ENCODE data around the gene C10orf62.
"Not testable (repeated sequence)": the region's sequence is repeated elsewhere in the genome, so short reads cannot be mapped to it uniquely, and the experiment has no call there.

Gene C10orf62

GRCh38 chr10:97561386-97562077 is 28.0 kb upstream of the C10orf62 start:
- H3K9me3 ChIP-seq (replicated peaks in 1 of 2; ENCODE audit: control insufficient read depth in 2 of 2, insufficient read depth in 1 of 2, low read depth in 1 of 2, low read length in 2 of 2); H3K14ac ChIP-seq (ENCODE audit: low read length); H4K8ac ChIP-seq (ENCODE audit: low read depth, low read length); H3K23ac ChIP-seq (ENCODE audit: low read depth, low read length, poor library complexity); H2BK12ac ChIP-seq (ENCODE audit: low read length); DNase-seq (ENCODE audit: low spot score); H3K79me1 ChIP-seq (ENCODE audit: low read depth, low read length); H3K18ac ChIP-seq (ENCODE audit: low read length); H3K4ac ChIP-seq (ENCODE audit: low read length); H3K27me3 ChIP-seq (ENCODE audit: control insufficient read depth in 3 of 3, insufficient read depth in 3 of 3, low read depth in 1 of 3, low read length in 3 of 3); H3K36me3 ChIP-seq (replicated peaks in 1 of 2; ENCODE audit: control insufficient read depth in 2 of 2, insufficient read depth in 2 of 2, low read length in 2 of 2); H2BK5ac ChIP-seq (ENCODE audit: low read length); H2AK5ac ChIP-seq (ENCODE audit: low read depth, low read length); H2AFZ ChIP-seq (ENCODE audit: low read length); H2BK120ac ChIP-seq (ENCODE audit: low read depth, low read length); H3K4me3 ChIP-seq (ENCODE audit: low read length in 2 of 2); H3K4me2 ChIP-seq (ENCODE audit: insufficient read depth, low read length, poor library complexity, severe bottlenecking); H4K91ac ChIP-seq (ENCODE audit: low read depth, low read length, poor library complexity); H2BK15ac ChIP-seq (ENCODE audit: low read length); H3K9ac ChIP-seq (ENCODE audit: low read depth, low read length, poor library complexity); H3K27ac ChIP-seq (replicated peaks; ENCODE audit: low read length); H3K4me1 ChIP-seq (ENCODE audit: control insufficient read depth in 2 of 2, insufficient read depth in 1 of 2, low read depth in 1 of 2, low read length in 2 of 2): not testable (repeated sequence)
- no CpG with 5 or more reads among the region's 12 CpGs for WGBS, 2 donors (ENCODE audit: extremely low coverage in 2 of 2, insufficient read length in 2 of 2, insufficient replicate concordance in 1 of 2)

- not testable (repeated sequence) for H3K4me3 ChIP-seq (ENCODE audit: low read length in 2 of 2); H3K27ac ChIP-seq (replicated peaks; ENCODE audit: low read length); DNase-seq (ENCODE audit: low spot score); H2BK5ac ChIP-seq (ENCODE audit: low read length); H4K8ac ChIP-seq (ENCODE audit: low read depth, low read length); H2AFZ ChIP-seq (ENCODE audit: low read length); H3K23ac ChIP-seq (ENCODE audit: low read depth, low read length, poor library complexity); H3K27me3 ChIP-seq (ENCODE audit: control insufficient read depth in 3 of 3, insufficient read depth in 3 of 3, low read depth in 1 of 3, low read length in 3 of 3); H3K36me3 ChIP-seq (replicated peaks in 1 of 2; ENCODE audit: control insufficient read depth in 2 of 2, insufficient read depth in 2 of 2, low read length in 2 of 2); H2BK12ac ChIP-seq (ENCODE audit: low read length); H2AK5ac ChIP-seq (ENCODE audit: low read depth, low read length); H3K4me2 ChIP-seq (ENCODE audit: insufficient read depth, low read length, poor library complexity, severe bottlenecking); H3K4me1 ChIP-seq (ENCODE audit: control insufficient read depth in 2 of 2, insufficient read depth in 1 of 2, low read depth in 1 of 2, low read length in 2 of 2); H3K14ac ChIP-seq (ENCODE audit: low read length); H3K9me3 ChIP-seq (replicated peaks in 1 of 2; ENCODE audit: control insufficient read depth in 2 of 2, insufficient read depth in 1 of 2, low read depth in 1 of 2, low read length in 2 of 2); H3K9ac ChIP-seq (ENCODE audit: low read depth, low read length, poor library complexity); H3K18ac ChIP-seq (ENCODE audit: low read length); H4K91ac ChIP-seq (ENCODE audit: low read depth, low read length, poor library complexity); H2BK120ac ChIP-seq (ENCODE audit: low read depth, low read length); H3K4ac ChIP-seq (ENCODE audit: low read length); H2BK15ac ChIP-seq (ENCODE audit: low read length); H3K79me1 ChIP-seq (ENCODE audit: low read depth, low read length)
- no CpG with 5 or more reads among the region's 5 CpGs for WGBS, 2 donors (ENCODE audit: extremely low coverage in 2 of 2, insufficient read length in 2 of 2, insufficient replicate concordance in 1 of 2)
Measured at GRCh38 chr10:97562329-97562728, 27.2 kb upstream of the C10orf62 start.

- Histone ChIP-seq H2BK5ac (ENCODE audit: low read length) (no peak overlapping the region), H3K9ac (ENCODE audit: low read depth, low read length, poor library complexity) (no peak overlapping the region), H3K23ac (ENCODE audit: low read depth, low read length, poor library complexity) (no peak overlapping the region), H4K91ac (ENCODE audit: low read depth, low read length, poor library complexity) (no peak overlapping the region), H2BK120ac (ENCODE audit: low read depth, low read length) (no peak overlapping the region), H3K9me3 (replicated peaks in 1 of 2; ENCODE audit: control insufficient read depth in 2 of 2, insufficient read depth in 1 of 2, low read depth in 1 of 2, low read length in 2 of 2) (peaks cover 0 to 4% of the 10 kb centered on the region in 2 donors), H4K8ac (ENCODE audit: low read depth, low read length) (no peak overlapping the region), H3K18ac (ENCODE audit: low read length) (no peak overlapping the region), H2BK12ac (ENCODE audit: low read length) (no peak overlapping the region), H3K4me3 (ENCODE audit: low read length in 2 of 2) (no peak overlapping the region), H2AK5ac (ENCODE audit: low read depth, low read length) (no peak overlapping the region), H3K36me3 (replicated peaks in 1 of 2; ENCODE audit: control insufficient read depth in 2 of 2, insufficient read depth in 2 of 2, low read length in 2 of 2) (no peaks in the 10 kb centered on the region), H2AFZ (ENCODE audit: low read length) (no peak overlapping the region), H3K27me3 (ENCODE audit: control insufficient read depth in 3 of 3, insufficient read depth in 3 of 3, low read depth in 1 of 3, low read length in 3 of 3) (no peaks in the 10 kb centered on the region), H3K4me2 (ENCODE audit: insufficient read depth, low read length, poor library complexity, severe bottlenecking) (no peak overlapping the region), H3K4ac (ENCODE audit: low read length) (no peak overlapping the region), H2BK15ac (ENCODE audit: low read length) (no peak overlapping the region), H3K79me1 (ENCODE audit: low read depth, low read length) (no peaks in the 10 kb centered on the region), H3K4me1 (ENCODE audit: control insufficient read depth in 2 of 2, insufficient read depth in 1 of 2, low read depth in 1 of 2, low read length in 2 of 2) (no peaks in the 10 kb centered on the region), H3K27ac (replicated peaks; ENCODE audit: low read length) (no peak overlapping the region), H3K14ac (ENCODE audit: low read length) (no peak overlapping the region)
- WGBS, 2 donors (ENCODE audit: extremely low coverage in 2 of 2, insufficient read length in 2 of 2, insufficient replicate concordance in 1 of 2), result no CpG with 5 or more reads among the region's 4 CpGs
- no peak for DNase-seq (ENCODE audit: low spot score)
Measured at GRCh38 chr10:97563337-97563736, 26.2 kb upstream of the C10orf62 start.

GRCh38 chr10:97564776-97565175 is 24.7 kb upstream of the C10orf62 start:
- H3K79me1 ChIP-seq (ENCODE audit: low read depth, low read length), result no peaks in the 10 kb centered on the region
- no CpG with 5 or more reads among the region's 4 CpGs for WGBS, 2 donors (ENCODE audit: extremely low coverage in 2 of 2, insufficient read length in 2 of 2, insufficient replicate concordance in 1 of 2)

More at GRCh38 chr10:97564776-97565175, 24.7 kb upstream of the C10orf62 start:
- Histone ChIP-seq H2AFZ (ENCODE audit: low read length) (no peak overlapping the region), H3K4me1 (ENCODE audit: control insufficient read depth in 2 of 2, insufficient read depth in 1 of 2, low read depth in 1 of 2, low read length in 2 of 2) (no peaks in the 10 kb centered on the region), H2AK5ac (ENCODE audit: low read depth, low read length) (no peak overlapping the region), H3K23ac (ENCODE audit: low read depth, low read length, poor library complexity) (no peak overlapping the region), H3K4ac (ENCODE audit: low read length) (no peak overlapping the region), H2BK12ac (ENCODE audit: low read length) (no peak overlapping the region), H4K8ac (ENCODE audit: low read depth, low read length) (no peak overlapping the region), H4K91ac (ENCODE audit: low read depth, low read length, poor library complexity) (no peak overlapping the region), H3K27me3 (ENCODE audit: control insufficient read depth in 3 of 3, insufficient read depth in 3 of 3, low read depth in 1 of 3, low read length in 3 of 3) (no peaks in the 10 kb centered on the region), H3K4me2 (ENCODE audit: insufficient read depth, low read length, poor library complexity, severe bottlenecking) (no peak overlapping the region), H3K14ac (ENCODE audit: low read length) (no peak overlapping the region), H2BK5ac (ENCODE audit: low read length) (no peak overlapping the region), H3K18ac (ENCODE audit: low read length) (no peak overlapping the region), H3K36me3 (replicated peaks in 1 of 2; ENCODE audit: control insufficient read depth in 2 of 2, insufficient read depth in 2 of 2, low read length in 2 of 2) (peaks cover 0 to 2% of the 10 kb centered on the region in 2 donors), H3K9me3 (replicated peaks in 1 of 2; ENCODE audit: control insufficient read depth in 2 of 2, insufficient read depth in 1 of 2, low read depth in 1 of 2, low read length in 2 of 2) (peaks cover 0 to 4% of the 10 kb centered on the region in 2 donors), H2BK120ac (ENCODE audit: low read depth, low read length) (no peak overlapping the region), H3K9ac (ENCODE audit: low read depth, low read length, poor library complexity) (no peak overlapping the region), H3K27ac (replicated peaks; ENCODE audit: low read length) (no peak overlapping the region), H2BK15ac (ENCODE audit: low read length) (no peak overlapping the region), H3K4me3 (ENCODE audit: low read length in 2 of 2) (no peak overlapping the region)
- DNase-seq (ENCODE audit: low spot score), result no peak
